Middle frontal gyrus (tissue), 1 donor: ENCODE results near the gene TMEM198.

Experiments used
- DNase-seq: peaks from one replicate; pipeline ENCODE4 v3.0.0-alpha.2; 2015; ENCODE audit warnings: low spot score; ENCODE audit errors: extremely low spot score

The TMEM198 gene

GRCh38 chr2:219544567-219544966 lies 739 bp downstream of the TMEM198 start:
- no peak for DNase-seq

- no peak for DNase-seq
Observed at GRCh38 chr2:219545295-219545942, 1.6 kb downstream of the TMEM198 start.

GRCh38 chr2:219545943-219546352 lies 2.1 kb downstream of the TMEM198 start:
- DNase-seq: no peak

GRCh38 chr2:219547621-219548020 lies 3.8 kb downstream of the TMEM198 start:
- no peak for DNase-seq

- no peak for DNase-seq
Observed at GRCh38 chr2:219548990-219549389, 5.2 kb downstream of the TMEM198 start.

GRCh38 chr2:219549619-219550018 lies 5.8 kb downstream of the TMEM198 start:
- no peak for DNase-seq

GRCh38 chr2:219551441-219552381 lies 7.9 kb downstream of the TMEM198 start:
- no peak for DNase-seq

GRCh38 chr2:219552382-219553167 lies 8.7 kb downstream of the TMEM198 start:
- peak; percentile 61 for DNase-seq

- DNase-seq: no peak
Observed at GRCh38 chr2:219553168-219553417, 9.3 kb downstream of the TMEM198 start.

GRCh38 chr2:219553463-219553963 lies 9.7 kb downstream of the TMEM198 start:
- no peak for DNase-seq

GRCh38 chr2:219554350-219554749 lies 10.5 kb downstream of the TMEM198 start:
- no peak for DNase-seq

- no peak for DNase-seq
Observed at GRCh38 chr2:219555956-219556355, 12.1 kb downstream of the TMEM198 start.

- no peak for DNase-seq
Observed at GRCh38 chr2:219556413-219556812, 12.6 kb downstream of the TMEM198 start.

- DNase-seq: no peak
Observed at GRCh38 chr2:219557320-219557719, 13.5 kb downstream of the TMEM198 start.

- DNase-seq: no peak
Observed at GRCh38 chr2:219557791-219558785, 14.3 kb downstream of the TMEM198 start.

GRCh38 chr2:219559156-219559915 lies 15.5 kb downstream of the TMEM198 start:
- no peak for DNase-seq

GRCh38 chr2:219560037-219560892 lies 16.4 kb downstream of the TMEM198 start:
- no peak for DNase-seq

GRCh38 chr2:219560893-219561178 lies 17.0 kb downstream of the TMEM198 start:
- DNase-seq: no peak
